PC-3 (cell line): ENCODE measurements around the gene RERE.

Source experiments
- CTCF ChIP-seq: fragments of 300-600 bp; sonication (generic); conservative IDR thresholded peaks from 2 replicates; pipeline ENCODE4 v1.5.1; 2017; ENCODE audit warnings: antibody characterized with exemption, low read depth, mild to moderate bottlenecking, low read length
- EZH2 ChIP-seq: fragments of 300-600 bp; sonication (generic); IDR thresholded peaks from one replicate; pipeline ENCODE4 v1.6.1; 2017; ENCODE audit warnings: antibody characterized with exemption, mild to moderate bottlenecking, low read length; ENCODE audit not compliant: unreplicated experiment

DNA sequence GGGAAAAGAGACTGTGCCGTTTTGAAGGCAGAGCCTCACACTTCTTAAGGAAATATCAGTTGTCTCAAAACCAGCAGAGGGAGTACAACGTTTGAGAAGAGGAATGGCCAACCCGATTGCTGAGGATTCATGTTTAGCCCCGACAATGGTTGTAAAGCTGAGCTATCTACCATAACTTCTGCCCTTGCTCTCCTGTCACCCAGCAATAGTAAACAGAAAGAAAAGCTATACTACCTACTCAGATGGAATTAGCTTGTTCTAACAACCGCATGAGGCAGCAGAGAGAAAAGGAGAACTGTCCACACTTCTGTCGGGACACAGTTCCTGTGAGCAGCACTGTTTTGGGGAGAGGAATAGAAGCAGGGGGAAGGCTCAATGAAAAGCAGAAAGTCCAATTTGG is 408.3 kb downstream of the RERE start:
- TF ChIP-seq EZH2 = no peak
- peak; percentile 53 for TF ChIP-seq CTCF
